HG02943 (cell line): ENCODE measurements around the gene HRNR.
"Not testable (repeated sequence)": the region's sequence is repeated elsewhere in the genome, so short reads cannot be mapped to it uniquely, and the experiment has no call there.

Experiments used
- ATAC-seq: cut with Tn5 transposase; IDR thresholded peaks from one replicate; pipeline ENCODE4 v1.9.1; 2021; ENCODE audit warnings: mild to moderate bottlenecking, low read depth, moderate library complexity; ENCODE audit not compliant: unreplicated experiment

Gene HRNR

GRCh38 chr1:152224093-152224492, at the start of gene HRNR:
HRNR (minus strand) TSS chr1:152224193; CDS start chr1:152223253, 940 bp downstream.
- ATAC-seq: no peak

GRCh38 chr1:152256394-152256793, 32.4 kb upstream of the HRNR start:
- not testable (repeated sequence) for ATAC-seq

- ATAC-seq: no peak
Measured at GRCh38 chr1:152252157-152252556, 28.2 kb upstream of the HRNR start.

GRCh38 chr1:152251391-152251790, 27.4 kb upstream of the HRNR start:
- ATAC-seq: no peak

GRCh38 chr1:152247316-152247715, 23.3 kb upstream of the HRNR start:
- ATAC-seq: no peak

- ATAC-seq: no peak
Measured at GRCh38 chr1:152244576-152245273, 20.7 kb upstream of the HRNR start.

GRCh38 chr1:152237093-152237492, 13.1 kb upstream of the HRNR start:
- no peak for ATAC-seq

- no peak for ATAC-seq
Measured at GRCh38 chr1:152228831-152229230, 4.8 kb upstream of the HRNR start.

- ATAC-seq: no peak
Measured at GRCh38 chr1:152227310-152227928, 3.4 kb upstream of the HRNR start.

GRCh38 chr1:152225678-152226077, 1.7 kb upstream of the HRNR start:
- ATAC-seq: no peak

GRCh38 chr1:152220166-152221163, 3.5 kb downstream of the HRNR start:
- ATAC-seq: no peak

- ATAC-seq: not testable (repeated sequence)
Measured at GRCh38 chr1:152219438-152219837, 4.6 kb downstream of the HRNR start.

GRCh38 chr1:152218762-152219436, 5.1 kb downstream of the HRNR start:
- ATAC-seq: no peak

- not testable (repeated sequence) for ATAC-seq
Measured at GRCh38 chr1:152215604-152216003, 8.4 kb downstream of the HRNR start.

- ATAC-seq: not testable (repeated sequence)
Measured at GRCh38 chr1:152214911-152215310, 9.1 kb downstream of the HRNR start.

- ATAC-seq: no peak
Measured at GRCh38 chr1:152198982-152199381, 25.0 kb downstream of the HRNR start.

- no peak for ATAC-seq
Measured at GRCh38 chr1:152197361-152197941, 26.5 kb downstream of the HRNR start.

GRCh38 chr1:152191711-152192110, 32.3 kb downstream of the HRNR start:
- ATAC-seq: no peak

GRCh38 chr1:152191260-152191659, 32.7 kb downstream of the HRNR start:
- ATAC-seq: no peak

- ATAC-seq: no peak
Measured at GRCh38 chr1:152190589-152190988, 33.4 kb downstream of the HRNR start.
